ENCODE data around the gene PIP4K2A. TPM values are rescaled to one million over a fixed set of nuclear protein-coding genes. Genes with fewer than 3 reads are reported as not detected.
A peak's percentile ranks its signal among the peaks of the same experiment; 100 is the strongest.

PIP4K2A gene
- total RNA-seq, 2 experiments from 2014 or later, result 161 to 163 TPM

DNA sequence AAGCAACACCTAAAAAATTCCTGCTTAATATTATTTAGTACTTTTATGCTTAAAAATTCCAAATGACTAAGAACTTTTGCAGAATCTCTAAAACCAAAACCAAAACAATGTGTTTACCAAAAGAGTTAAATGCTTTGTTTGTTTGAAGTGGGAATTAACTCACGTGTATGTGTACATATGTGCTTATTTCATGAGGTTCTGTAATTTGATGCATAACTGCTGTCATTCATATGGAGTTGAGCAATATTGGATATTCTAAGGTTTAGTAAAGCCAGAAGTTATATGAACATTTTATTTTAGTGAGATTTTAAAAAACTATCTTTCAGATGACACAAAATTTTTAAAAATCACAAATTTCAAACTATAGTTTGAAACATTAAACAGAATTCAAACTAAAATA is 157.1 kb downstream of the PIP4K2A start:
- H3K27me3 Mint-ChIP-seq, result no peaks in the 10 kb centered on the region
- H3K4me1 Mint-ChIP-seq, result peaks cover 2% of the 10 kb centered on the region
- POLR2A ChIA-PET, result no interaction called here
- CTCF ChIA-PET, result interaction anchor here (0.6 kb wide), 1 partner anchor 98 kb away, joined by 3 read pairs; no protein-coding TSS in a partner anchor
- H3K4me3 Mint-ChIP-seq, result no peak overlapping the region
- H3K27ac Mint-ChIP-seq, result no peak overlapping the region
- H3K36me3 Mint-ChIP-seq (ENCODE audit: low read depth), result peaks cover 12% of the 10 kb centered on the region
- no peak for DNase-seq
- no peaks in the 10 kb centered on the region for H3K9me3 Mint-ChIP-seq

DNA sequence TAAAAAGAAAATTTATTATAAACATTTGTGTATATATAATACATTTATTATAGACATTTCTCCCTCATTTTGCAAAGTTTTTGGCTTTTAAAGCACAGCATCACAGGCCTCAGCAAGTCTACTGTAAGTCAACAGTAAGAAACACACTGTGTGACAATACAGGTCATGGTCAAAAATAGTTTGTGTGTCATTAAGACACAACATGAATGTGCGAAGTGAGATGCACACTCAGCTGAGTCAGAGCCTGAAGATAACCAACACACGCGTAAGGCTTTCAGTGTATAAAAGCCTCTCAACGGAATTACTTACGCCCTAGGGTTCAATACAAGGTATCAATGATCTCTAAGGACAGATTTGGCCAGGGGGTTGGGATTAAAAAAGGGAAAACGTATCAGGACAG is 157.6 kb downstream of the PIP4K2A start:
- H3K4me1 Mint-ChIP-seq, result peaks cover 2% of the 10 kb centered on the region
- no peak for DNase-seq
- POLR2A ChIA-PET, result no interaction called here
- no peak overlapping the region for H3K27ac Mint-ChIP-seq
- no peak overlapping the region for H3K4me3 Mint-ChIP-seq
- H3K36me3 Mint-ChIP-seq (ENCODE audit: low read depth), result peaks cover 12% of the 10 kb centered on the region
- no peaks in the 10 kb centered on the region for H3K9me3 Mint-ChIP-seq
- CTCF ChIA-PET, result no interaction called here
- no peaks in the 10 kb centered on the region for H3K27me3 Mint-ChIP-seq

DNA sequence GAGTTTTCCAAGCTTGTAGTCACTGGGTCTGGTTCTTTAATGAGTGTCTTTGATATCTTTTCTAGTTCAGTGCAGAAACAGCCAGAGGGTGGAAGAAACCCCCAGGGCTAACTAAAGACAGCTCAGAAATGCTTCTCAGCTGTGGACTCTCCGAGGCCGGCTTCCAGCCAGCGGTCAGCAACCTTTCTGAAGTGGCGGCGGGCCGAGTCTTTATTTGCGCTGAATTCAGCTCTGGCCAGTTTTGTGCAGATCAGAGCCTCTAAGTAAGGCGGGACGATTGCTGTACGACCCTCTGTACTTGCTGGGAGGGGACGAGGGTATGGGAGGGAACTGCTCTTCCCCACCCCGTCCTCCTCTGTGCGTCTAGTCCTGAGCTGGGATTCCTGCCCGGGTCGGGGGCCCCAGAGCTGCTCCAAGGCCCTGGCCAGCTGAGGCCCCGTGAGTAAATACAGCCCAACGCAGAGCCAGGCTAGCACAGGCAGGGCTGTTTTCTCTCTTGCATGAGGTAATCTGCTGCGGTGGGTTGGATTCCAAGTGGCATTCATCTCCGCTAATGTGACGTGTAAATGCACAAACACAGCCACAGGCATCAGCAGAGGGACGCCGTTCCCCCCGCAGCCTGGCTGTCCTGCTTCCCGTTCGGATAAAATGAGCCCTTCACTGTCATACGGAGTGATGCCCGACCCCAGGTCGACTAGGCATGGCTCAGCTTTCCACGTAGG is 159.8 kb downstream of the PIP4K2A start:
- H3K9me3 Mint-ChIP-seq, result no peaks in the 10 kb centered on the region
- no peak overlapping the region for H3K4me3 Mint-ChIP-seq
- H3K36me3 Mint-ChIP-seq (ENCODE audit: low read depth), result peaks cover 22% of the 10 kb centered on the region
- DNase-seq, result no peak
- no peak overlapping the region for H3K27ac Mint-ChIP-seq
- POLR2A ChIA-PET, result no interaction called here
- no peaks in the 10 kb centered on the region for H3K27me3 Mint-ChIP-seq
- CTCF ChIA-PET, result interaction anchor here (0.6 to 1.5 kb wide), 2 partner anchors 9 to 1934 kb away, joined by 3 read pairs; no protein-coding TSS in a partner anchor
- peaks cover 8% of the 10 kb centered on the region for H3K4me1 Mint-ChIP-seq

DNA sequence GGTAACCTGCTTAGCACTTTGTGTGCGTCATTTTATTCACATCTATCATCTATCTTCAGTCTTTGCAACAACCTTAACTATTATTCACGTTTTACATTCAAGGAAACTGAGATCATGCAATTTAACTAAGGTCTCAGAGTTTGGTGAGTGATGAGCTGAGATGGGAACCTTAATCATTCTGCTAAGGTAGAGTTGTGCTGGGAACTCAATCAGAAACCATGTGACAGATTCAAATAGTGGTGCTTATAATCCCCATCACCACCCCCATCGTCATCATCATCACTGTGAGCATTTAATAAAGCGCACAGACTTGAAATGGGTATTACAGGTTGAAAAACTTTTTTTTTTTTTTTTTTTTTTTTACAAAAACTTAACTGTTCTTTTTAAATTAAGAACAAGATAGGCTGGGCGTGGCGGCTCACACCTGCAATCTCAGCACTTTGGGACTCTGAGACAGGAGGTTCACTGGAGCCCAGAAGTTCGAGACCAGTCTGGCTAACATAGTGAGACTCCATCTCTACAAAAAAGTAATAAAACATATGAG is 160.9 kb downstream of the PIP4K2A start:
- Mint-ChIP-seq H3K27ac (no peak overlapping the region), H3K9me3 (no peaks in the 10 kb centered on the region), H3K4me1 (peaks cover 8% of the 10 kb centered on the region), H3K27me3 (no peaks in the 10 kb centered on the region), H3K36me3 (ENCODE audit: low read depth) (peaks cover 25% of the 10 kb centered on the region), H3K4me3 (no peak overlapping the region)
- CTCF ChIA-PET, result no interaction called here
- DNase-seq, result no peak
- POLR2A ChIA-PET, result no interaction called here

DNA sequence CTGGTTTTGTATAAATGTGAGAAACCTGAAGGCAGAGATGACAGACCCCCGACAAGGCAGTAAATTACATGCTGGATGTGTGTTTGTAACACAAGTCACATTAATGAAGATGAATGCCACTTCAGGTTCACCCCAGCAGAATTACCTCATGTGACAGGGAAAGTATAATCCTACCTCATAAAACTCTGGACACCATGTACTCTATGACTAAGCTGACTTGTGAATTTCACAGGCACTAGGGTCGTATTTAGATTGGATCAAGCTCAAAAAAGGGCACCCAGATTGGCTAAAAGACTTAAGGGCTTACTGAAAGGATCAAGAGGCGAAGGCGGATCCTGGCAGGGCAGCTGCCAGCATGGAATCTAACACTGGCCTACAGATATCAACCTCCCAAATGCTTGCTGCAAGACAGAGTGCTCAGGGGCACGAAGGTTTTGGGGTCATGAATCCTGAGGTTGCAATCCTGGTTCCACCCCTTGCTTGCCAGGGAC is 161.4 kb downstream of the PIP4K2A start:
- DNase-seq, result no peak
- CTCF ChIA-PET, result no interaction called here
- H3K27me3 Mint-ChIP-seq, result no peaks in the 10 kb centered on the region
- H3K36me3 Mint-ChIP-seq (ENCODE audit: low read depth), result peaks cover 30% of the 10 kb centered on the region
- no peak overlapping the region for H3K4me3 Mint-ChIP-seq
- POLR2A ChIA-PET, result no interaction called here
- H3K4me1 Mint-ChIP-seq, result peaks cover 8% of the 10 kb centered on the region
- no peaks in the 10 kb centered on the region for H3K9me3 Mint-ChIP-seq
- H3K27ac Mint-ChIP-seq, result no peak overlapping the region

DNA sequence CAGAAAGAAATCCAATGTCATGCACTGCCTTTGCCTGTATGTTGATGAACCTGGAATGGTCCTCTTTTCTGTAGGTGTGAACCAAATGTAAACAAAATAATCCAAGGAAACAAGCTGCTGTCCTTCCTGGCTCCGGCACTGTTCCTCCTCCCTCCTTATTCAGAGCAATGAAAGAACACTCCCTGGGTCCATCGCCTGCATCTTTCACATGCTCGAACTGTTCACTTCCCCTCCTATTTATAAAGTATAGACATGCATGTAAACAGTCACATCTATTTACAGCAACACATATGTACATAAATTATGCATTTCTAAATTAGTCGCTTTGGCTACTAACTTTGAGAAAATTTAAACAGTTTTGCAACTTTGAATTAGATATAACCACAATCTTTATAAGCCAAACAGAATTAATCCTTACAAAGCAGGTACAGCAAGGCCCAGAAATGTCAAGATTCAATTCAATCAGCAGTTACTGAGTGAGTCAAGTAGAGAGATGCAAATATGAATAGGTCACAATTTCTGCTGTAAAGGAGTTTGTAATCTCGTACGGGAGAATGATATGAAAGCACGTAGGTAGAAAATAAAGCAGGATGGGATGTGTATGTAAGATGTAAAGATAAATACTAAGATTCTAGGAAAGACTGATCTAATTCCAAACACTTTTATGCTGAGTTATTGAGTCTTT is 162.6 kb downstream of the PIP4K2A start:
- H3K4me1 Mint-ChIP-seq, result peaks cover 11% of the 10 kb centered on the region
- no peaks in the 10 kb centered on the region for H3K9me3 Mint-ChIP-seq
- H3K36me3 Mint-ChIP-seq (ENCODE audit: low read depth), result peaks cover 40% of the 10 kb centered on the region
- DNase-seq, result no peak
- H3K27me3 Mint-ChIP-seq, result no peaks in the 10 kb centered on the region
- ChIA-PET CTCF (interaction anchor here (1.1 kb wide), 1 partner anchor 8 kb away, joined by 4 read pairs; no protein-coding TSS in a partner anchor), POLR2A (no interaction called here)
- no peak overlapping the region for H3K4me3 Mint-ChIP-seq
- no peak overlapping the region for H3K27ac Mint-ChIP-seq

DNA sequence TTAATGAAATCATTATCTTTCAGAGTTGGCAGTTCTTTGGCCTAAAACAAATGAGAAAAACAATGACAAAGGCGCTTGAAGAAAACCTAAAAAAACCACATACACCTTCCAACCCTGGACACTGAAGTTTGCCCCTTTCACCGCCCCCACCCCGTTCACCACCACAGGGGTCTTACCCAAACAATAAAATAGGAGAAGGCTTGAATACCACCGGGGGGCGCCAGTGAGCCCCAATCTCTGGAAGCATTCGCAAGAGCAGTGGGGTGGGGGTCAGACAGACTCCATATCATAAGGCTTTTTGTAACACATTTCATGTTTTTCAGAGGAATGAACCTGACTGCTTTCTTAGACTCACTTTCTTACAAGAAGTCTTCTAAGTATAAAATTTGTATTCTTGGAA is 163.6 kb downstream of the PIP4K2A start:
- no peak overlapping the region for H3K4me3 Mint-ChIP-seq
- H3K27me3 Mint-ChIP-seq, result no peaks in the 10 kb centered on the region
- ChIA-PET POLR2A (no interaction called here), CTCF (interaction anchor here (1.1 kb wide), 1 partner anchor 7 kb away, joined by 4 read pairs; no protein-coding TSS in a partner anchor)
- DNase-seq, result peak; percentile 63
- peaks cover 15% of the 10 kb centered on the region for H3K4me1 Mint-ChIP-seq
- no peaks in the 10 kb centered on the region for H3K9me3 Mint-ChIP-seq
- no peak overlapping the region for H3K27ac Mint-ChIP-seq
- H3K36me3 Mint-ChIP-seq (ENCODE audit: low read depth), result peaks cover 50% of the 10 kb centered on the region

DNA sequence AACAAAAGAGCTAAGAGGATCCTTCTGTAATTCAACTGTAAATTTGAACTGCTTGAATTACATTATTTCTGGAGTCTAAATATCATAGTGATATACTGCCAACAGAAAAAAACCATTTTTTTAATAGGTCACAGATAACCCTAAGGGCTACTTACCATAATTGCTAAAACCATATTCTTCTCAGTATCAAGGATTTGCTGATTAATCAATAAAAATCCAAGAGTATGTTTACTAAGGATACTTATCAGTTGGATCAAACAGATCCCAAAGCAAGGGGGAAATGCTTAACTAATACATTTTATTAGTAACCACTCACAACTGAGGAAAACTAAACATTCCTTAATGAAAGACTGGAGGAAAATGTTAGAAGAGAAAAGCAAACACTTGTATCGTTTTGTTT is 166.0 kb downstream of the PIP4K2A start:
- Mint-ChIP-seq H3K9me3 (no peaks in the 10 kb centered on the region), H3K27me3 (no peaks in the 10 kb centered on the region), H3K27ac (no peak overlapping the region), H3K4me1 (peaks cover 26% of the 10 kb centered on the region), H3K36me3 (ENCODE audit: low read depth) (peaks cover 56% of the 10 kb centered on the region), H3K4me3 (no peak overlapping the region)
- ChIA-PET CTCF (no interaction called here), POLR2A (no interaction called here)
- DNase-seq, result no peak

DNA sequence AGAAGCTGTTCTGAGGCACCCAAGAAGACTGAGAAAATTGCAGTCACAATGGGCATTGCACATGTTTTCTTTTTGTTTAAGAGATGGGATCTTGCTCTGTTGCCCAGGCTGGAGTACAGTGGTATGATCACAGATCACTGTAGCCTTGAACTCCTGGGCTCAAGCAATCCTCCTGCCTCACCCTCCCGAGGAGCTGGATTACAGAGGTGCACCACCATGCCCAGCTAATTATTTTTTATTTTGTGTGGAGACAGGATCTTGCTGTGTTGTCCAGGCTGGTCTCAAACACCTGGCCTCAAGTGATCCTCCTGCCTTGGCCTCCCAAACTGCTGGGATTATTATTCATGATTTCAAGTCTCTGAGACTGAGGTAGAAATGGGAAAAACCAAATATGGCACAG is 168.7 kb downstream of the PIP4K2A start:
- H3K27me3 Mint-ChIP-seq, result no peaks in the 10 kb centered on the region
- H3K9me3 Mint-ChIP-seq, result no peaks in the 10 kb centered on the region
- no peak overlapping the region for H3K27ac Mint-ChIP-seq
- peaks cover 19% of the 10 kb centered on the region for H3K4me1 Mint-ChIP-seq
- CTCF ChIA-PET, result no interaction called here
- peaks cover 54% of the 10 kb centered on the region for H3K36me3 Mint-ChIP-seq (ENCODE audit: low read depth)
- no peak for DNase-seq
- no peak overlapping the region for H3K4me3 Mint-ChIP-seq
- POLR2A ChIA-PET, result no interaction called here

DNA sequence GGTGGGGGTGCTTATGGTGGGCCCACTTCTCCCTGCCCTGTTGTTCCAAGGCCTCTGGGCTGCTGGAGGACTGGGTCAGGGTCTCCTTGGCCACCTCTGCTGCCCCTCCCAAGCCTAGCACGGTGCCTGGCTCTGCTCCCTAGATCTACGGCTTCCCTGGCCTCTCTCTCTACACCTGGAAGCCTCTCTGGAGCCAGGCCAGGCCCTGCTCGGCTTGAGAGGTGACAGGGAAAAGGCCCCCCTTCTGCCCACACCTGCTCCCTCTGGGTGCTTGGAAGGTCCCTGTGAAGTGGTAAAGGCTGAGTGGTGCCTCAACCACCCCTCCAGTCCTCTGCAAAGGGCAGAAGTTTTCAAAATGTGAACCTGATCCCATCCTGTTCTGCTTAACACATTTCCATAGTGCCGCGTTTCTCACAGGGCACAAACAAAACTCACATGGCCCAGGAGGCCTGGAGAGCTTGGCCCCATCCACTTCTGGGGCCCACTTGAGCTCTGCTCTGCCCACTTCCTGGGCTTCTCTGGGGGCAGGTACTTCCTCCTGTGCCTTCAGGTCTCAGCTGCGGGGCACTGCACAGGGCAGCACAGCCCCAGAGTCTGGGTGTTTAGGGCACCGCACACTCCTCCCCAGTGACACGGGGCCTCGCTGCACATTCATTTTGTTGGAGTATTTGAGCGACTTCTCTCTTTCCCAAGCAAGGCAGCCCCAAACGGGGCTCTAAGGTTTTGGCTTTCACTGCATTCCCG is 169.9 kb downstream of the PIP4K2A start:
- no peak overlapping the region for H3K4me3 Mint-ChIP-seq
- CTCF ChIA-PET, result no interaction called here

DNA sequence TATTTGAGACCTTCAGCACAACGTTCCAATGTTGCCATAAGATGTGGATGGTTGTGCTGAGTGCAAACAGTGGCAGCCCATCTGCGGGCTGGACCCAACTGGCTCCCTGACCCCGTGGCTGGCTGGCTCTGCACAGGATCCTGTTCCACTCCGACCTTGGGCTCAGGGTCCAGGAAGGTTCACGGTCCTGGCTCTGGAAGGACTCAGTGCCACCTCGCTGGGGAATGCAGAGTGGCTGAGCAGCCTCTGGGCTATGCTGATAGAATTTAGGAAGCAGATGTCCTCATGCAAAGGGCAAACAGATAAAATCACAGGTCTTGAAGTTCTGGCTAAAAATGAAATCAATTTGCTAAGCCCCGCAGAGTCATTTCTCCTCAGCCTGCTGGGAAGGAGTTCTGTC is 171.6 kb downstream of the PIP4K2A start:
- H3K4me3 Mint-ChIP-seq, result no peak overlapping the region
- no peaks in the 10 kb centered on the region for H3K9me3 Mint-ChIP-seq
- no peak overlapping the region for H3K27ac Mint-ChIP-seq
- peaks cover 63% of the 10 kb centered on the region for H3K36me3 Mint-ChIP-seq (ENCODE audit: low read depth)
- H3K4me1 Mint-ChIP-seq, result peaks cover 19% of the 10 kb centered on the region
- ChIA-PET CTCF (interaction anchor here (1.0 to 1.3 kb wide), 2 partner anchors 9 to 12 kb away, joined by 3 to 4 read pairs; no protein-coding TSS in a partner anchor), POLR2A (no interaction called here)
- no peaks in the 10 kb centered on the region for H3K27me3 Mint-ChIP-seq
- no peak for DNase-seq

More for the DNA sequence above, 169.9 kb downstream of the PIP4K2A start:
- Mint-ChIP-seq H3K27ac (peak overlapping the region; percentile 31), H3K4me1 (peaks cover 19% of the 10 kb centered on the region), H3K27me3 (no peaks in the 10 kb centered on the region), H3K36me3 (ENCODE audit: low read depth) (peaks cover 56% of the 10 kb centered on the region), H3K9me3 (no peaks in the 10 kb centered on the region)
- POLR2A ChIA-PET, result no interaction called here
- DNase-seq, result no peak

DNA sequence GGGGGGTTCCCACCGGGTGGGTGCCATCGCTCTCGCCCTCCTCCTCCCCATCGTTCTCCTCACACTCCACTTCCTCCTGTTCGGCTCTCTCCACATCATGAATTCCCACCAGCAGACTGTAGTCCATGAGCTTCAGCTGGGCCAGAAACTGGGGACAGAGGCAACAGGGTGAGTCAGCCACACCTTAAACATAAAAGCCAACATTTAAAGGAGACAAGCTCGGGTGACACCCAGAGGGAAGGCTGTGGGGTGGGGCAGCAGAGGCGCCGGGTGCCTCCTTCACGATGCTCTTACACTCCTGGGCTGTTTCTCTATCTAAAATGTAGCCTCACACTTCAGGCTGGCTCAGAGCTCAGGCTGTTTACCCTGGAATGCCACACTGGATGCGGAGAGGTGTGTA is 172.5 kb downstream of the PIP4K2A start:
- H3K4me1 Mint-ChIP-seq, result peaks cover 17% of the 10 kb centered on the region
- H3K36me3 Mint-ChIP-seq (ENCODE audit: low read depth), result peaks cover 64% of the 10 kb centered on the region
- DNase-seq, result no peak
- ChIA-PET POLR2A (no interaction called here), CTCF (interaction anchor here (0.9 kb wide), 1 partner anchor 18 kb away, joined by 3 read pairs; no protein-coding TSS in a partner anchor)
- H3K27me3 Mint-ChIP-seq, result no peaks in the 10 kb centered on the region
- H3K27ac Mint-ChIP-seq, result no peak overlapping the region
- no peaks in the 10 kb centered on the region for H3K9me3 Mint-ChIP-seq
- H3K4me3 Mint-ChIP-seq, result no peak overlapping the region

Measured in activated CD4-positive, alpha-beta T cell treated with anti-CD3 and anti-CD28 coated beads, Interleukin-2, amount 10 ng/mL, durations not matched to agents 7 days and 5 days (primary cell).